HG03060 (cell line): ENCODE data around the gene C16orf46.
A peak's percentile ranks its signal among the peaks of the same experiment; 100 is the strongest.
"Not testable (repeated sequence)": the region's sequence is repeated elsewhere in the genome, so short reads cannot be mapped to it uniquely, and the experiment has no call there.

Experiments used
- ATAC-seq: cut with Tn5 transposase; IDR thresholded peaks from one replicate; pipeline ENCODE4 v1.9.1; 2021; ENCODE audit warnings: low read depth, moderate number of reproducible peaks; ENCODE audit not compliant: unreplicated experiment

Gene C16orf46

GRCh38 chr16:81077076-81077940, at the start of gene C16orf46:
TSS of gene C16orf46 (minus strand) at chr16:81077238. CDS start at chr16:81063955, 13,283 bp downstream.
- ATAC-seq = peak; percentile 85

- ATAC-seq = no peak
Observed at GRCh38 chr16:81123092-81123852, 46.2 kb upstream of the C16orf46 start.

- ATAC-seq = no peak
Observed at GRCh38 chr16:81121474-81121990, 44.5 kb upstream of the C16orf46 start.

GRCh38 chr16:81117436-81117835, 40.4 kb upstream of the C16orf46 start:
- ATAC-seq = no peak

- no peak for ATAC-seq
Observed at GRCh38 chr16:81116285-81116684, 39.2 kb upstream of the C16orf46 start.

GRCh38 chr16:81112453-81112852, 35.4 kb upstream of the C16orf46 start:
- ATAC-seq = no peak

GRCh38 chr16:81109274-81109673, 32.2 kb upstream of the C16orf46 start:
- ATAC-seq = not testable (repeated sequence)

GRCh38 chr16:81107511-81107910, 30.5 kb upstream of the C16orf46 start:
- no peak for ATAC-seq

GRCh38 chr16:81106826-81107503, 29.9 kb upstream of the C16orf46 start:
- no peak for ATAC-seq

- no peak for ATAC-seq
Observed at GRCh38 chr16:81105946-81106345, 28.9 kb upstream of the C16orf46 start.

GRCh38 chr16:81101702-81102101, 24.7 kb upstream of the C16orf46 start:
- no peak for ATAC-seq

GRCh38 chr16:81099958-81100357, 22.9 kb upstream of the C16orf46 start:
- ATAC-seq = no peak

- no peak for ATAC-seq
Observed at GRCh38 chr16:81097230-81097629, 20.2 kb upstream of the C16orf46 start.

- ATAC-seq = no peak
Observed at GRCh38 chr16:81096715-81097208, 19.7 kb upstream of the C16orf46 start.

- peak; percentile 94 for ATAC-seq
Observed at GRCh38 chr16:81095953-81096714, 19.1 kb upstream of the C16orf46 start, which contains the start of gene GCSH. TSS of gene GCSH (minus strand) at chr16:81096395. CDS start at chr16:81096278, 117 bp downstream.

- peak; percentile 2 for ATAC-seq
Observed at GRCh38 chr16:81095653-81095952, 18.6 kb upstream of the C16orf46 start.

- no peak for ATAC-seq
Observed at GRCh38 chr16:81094771-81095251, 17.8 kb upstream of the C16orf46 start.

GRCh38 chr16:81088836-81089235, 11.8 kb upstream of the C16orf46 start:
- no peak for ATAC-seq

GRCh38 chr16:81081014-81081413, 4.0 kb upstream of the C16orf46 start:
- no peak for ATAC-seq

- ATAC-seq = no peak
Observed at GRCh38 chr16:81080233-81080632, 3.2 kb upstream of the C16orf46 start.
